NCI-H146 treated with DMSO at 0.1 percent for 48 hours (cell line): ENCODE results near the gene MLXIP.

ENCODE experiments used
- DNase-seq: peaks from one replicate; lab custom pipeline; 2025; ENCODE audit not compliant: unreplicated experiment; lab: John Stamatoyannopoulos, UW

MLXIP gene

DNA sequence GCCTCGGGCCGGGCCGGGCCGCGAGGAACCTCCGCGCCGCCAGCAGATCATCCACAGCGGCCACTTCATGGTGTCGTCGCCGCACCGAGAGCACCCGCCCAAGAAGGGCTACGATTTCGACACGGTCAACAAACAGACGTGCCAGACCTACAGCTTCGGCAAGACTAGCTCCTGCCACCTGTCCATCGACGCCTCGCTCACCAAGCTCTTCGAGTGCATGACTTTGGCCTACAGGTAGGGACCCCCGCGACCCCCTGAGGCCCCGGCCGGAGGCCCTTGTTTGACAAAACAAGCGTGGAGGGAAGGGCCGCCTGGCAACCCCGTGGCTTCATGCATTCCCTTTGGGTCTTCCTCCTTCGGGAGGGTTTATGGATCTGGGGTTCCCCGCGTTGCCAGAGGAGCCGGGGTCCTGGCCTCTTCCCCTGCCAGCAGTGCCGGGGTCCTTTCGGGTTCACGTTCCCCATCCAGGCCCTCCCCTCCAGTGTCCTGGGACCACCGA lies 526 bp downstream of the MLXIP start:
- peak; percentile 9 for DNase-seq

DNA sequence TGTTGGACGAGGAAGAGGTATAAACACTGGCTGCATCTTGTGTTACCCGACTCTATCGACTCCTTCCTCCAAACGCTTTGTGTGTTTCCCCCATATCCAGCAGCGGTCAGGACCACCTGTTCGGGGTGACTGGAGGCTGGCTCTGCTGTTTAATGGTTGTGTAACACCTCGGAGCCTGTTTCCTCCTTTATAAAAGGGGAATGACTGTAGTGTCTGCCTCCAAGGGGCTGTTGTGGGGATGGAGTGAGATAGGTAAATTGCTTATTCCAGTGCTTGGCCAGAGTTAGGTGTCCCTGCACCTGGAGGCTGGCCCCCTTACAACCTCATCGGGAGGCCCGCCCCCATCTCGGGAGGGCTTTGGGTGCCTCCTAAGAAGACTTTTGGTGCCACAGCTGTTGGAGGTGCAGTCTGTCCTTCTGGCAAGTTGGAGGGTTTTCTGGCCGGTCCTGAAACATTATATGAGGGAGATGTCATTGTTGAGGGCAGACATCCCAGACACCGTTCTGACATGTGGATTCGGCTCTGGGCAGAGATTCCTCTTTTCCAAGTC lies 1.1 kb downstream of the MLXIP start:
- DNase-seq: no peak

DNA sequence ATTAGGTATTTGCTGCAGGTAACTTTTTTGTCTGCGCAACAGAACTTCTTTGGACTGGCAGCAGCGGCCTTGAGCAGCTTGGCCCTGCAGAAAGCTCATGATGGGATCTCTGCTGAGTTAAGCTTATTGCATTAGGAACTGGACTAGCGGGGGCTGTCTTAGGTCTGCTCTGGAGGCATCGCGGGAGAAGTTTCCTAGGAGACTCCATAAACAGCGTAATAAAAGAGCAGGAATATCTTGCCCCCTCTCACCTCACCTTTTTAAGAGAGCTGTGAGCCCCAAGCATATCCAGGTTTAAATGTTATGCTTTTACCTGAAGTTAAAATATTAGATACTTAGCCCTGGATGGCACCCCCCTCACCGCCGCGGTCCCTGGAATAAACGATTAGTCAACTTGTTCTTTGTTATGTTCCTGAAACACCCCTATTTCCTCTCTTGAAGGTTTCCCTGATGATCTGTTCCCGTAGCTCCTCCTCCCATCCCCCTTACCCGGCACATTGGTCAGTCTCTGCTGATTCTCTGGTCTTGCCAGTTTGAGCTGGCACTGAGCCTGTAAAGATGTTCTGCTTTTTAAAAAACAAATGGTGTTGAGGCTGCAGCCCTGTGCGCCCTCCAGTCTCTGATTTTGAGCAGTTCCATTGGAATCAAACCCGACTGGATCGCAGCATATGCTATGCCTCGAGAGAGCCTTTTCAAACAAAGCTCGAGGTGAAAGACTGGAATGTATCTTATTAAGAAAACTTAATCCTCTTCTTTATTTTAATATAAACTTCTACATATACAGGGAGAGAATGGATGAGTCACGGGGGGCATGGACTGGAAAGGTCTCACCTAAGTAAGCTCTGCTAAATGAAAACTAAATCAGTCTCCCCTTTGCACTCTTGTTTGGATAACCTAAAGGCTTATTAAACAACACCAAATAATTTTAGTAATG lies 1.9 kb downstream of the MLXIP start:
- no peak for DNase-seq

DNA sequence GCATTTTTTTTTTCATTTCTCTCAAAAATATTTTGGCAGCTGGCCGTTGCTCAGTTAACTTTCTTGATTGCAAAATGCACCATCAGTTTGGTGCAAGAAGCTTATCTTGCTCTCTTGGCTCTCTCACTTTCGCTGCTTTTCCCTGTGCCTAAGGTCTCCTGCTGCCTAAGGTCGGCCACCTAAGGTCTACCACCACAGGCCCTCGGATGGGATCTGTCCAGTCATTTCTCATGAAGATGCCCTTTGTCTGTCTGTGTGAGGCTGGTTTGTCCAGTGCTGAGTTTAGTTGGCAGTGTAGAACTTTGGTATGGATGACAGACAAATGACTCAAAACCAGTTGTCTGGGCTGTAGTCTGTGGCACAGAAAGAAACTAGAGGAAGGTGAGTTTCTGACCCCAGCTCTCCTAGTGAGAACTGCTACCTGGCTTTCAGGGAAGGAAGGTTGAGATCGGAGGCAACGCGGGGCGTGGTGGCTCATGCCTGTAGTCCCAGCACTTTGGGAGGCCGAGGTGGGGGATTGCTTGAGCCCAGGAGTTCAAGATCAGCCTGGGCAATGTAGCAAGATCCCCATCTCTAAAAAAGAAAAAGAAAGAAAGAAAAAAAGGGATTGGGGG lies 2.6 kb downstream of the MLXIP start:
- DNase-seq: no peak

GRCh38 chr12:122081697-122082221 lies 3.2 kb downstream of the MLXIP start:
- DNase-seq: no peak

DNA sequence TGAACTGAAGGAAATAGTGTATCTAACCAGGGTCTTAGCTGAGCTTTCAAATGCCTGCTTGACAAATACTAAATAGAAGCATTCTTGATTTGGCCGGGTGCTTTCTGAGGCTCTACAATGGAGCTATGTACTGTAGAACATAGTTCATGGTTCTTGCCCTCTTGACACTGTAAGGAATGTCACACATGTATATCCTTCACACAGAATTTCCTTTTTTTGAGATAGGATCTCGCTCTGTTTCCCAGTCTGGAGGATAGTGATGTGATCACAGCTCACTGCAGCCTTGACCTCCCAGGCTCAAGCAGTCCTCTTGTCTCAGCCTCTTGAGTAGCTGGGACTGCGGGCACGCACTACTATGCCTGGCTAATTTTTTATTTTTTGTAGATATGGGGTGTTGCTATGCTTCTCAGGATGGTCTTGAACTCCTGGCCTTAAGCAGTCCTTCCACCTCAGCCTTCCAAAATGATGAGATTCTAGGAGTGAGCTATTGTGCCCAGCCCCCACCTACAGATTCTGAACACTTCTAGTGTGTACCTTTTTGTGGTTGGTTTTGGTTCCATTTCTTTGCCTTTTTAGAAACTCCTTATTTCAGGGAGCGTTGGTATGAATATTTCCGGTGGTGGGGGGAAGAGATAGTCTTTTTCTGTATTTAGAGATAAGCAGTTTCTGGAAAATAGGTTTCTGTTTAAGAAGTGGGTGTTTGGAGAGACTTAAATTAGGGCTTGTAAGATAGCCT lies 4.2 kb downstream of the MLXIP start:
- no peak for DNase-seq

DNA sequence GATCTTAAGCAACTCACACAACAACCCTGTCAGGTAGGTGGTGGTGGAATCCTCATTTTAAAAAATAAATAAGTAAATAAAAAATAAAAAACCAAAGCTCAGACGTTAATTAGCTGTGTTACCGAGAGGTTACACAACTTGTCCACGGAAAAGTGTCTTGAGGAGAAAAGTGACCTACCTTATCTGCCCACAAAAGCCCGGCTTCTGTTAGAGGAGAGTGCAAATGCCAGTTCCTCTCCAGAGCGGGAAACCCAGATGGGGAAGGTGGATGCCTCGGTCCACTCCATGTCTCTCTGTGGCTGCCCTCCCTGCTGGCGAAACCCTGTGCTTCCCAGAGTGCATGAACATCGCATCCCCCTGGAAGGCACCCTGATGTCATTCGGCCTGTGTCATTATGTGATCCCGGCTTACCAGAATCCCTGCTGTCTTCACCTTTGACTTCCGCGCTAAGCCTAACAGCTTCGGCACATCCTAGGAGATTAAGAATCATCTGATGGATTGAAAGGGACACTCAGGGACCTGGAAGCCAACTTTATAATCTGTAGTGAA lies 6.4 kb downstream of the MLXIP start:
- no peak for DNase-seq

GRCh38 chr12:122085591-122085990 lies 7.0 kb downstream of the MLXIP start:
- no peak for DNase-seq

DNA sequence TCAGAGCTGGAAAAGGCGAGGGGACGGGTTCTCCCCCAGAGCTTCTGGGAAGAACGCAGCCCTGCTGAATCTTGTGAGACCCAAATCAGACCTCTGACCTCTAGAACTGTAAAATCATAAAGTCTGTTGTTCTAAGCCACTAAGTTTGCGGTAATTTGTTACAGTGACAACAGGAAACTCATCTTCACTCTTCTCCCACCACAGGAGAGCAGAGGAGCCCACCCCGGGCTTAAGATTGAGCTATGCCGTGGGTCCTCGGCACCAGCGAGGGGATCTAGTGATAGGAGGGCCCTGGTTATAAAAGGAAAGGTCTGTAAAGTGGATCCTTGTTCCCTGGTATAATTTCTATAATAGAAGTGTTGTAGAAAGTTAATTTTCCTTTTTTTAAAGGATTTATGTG lies 7.6 kb downstream of the MLXIP start:
- no peak for DNase-seq

DNA sequence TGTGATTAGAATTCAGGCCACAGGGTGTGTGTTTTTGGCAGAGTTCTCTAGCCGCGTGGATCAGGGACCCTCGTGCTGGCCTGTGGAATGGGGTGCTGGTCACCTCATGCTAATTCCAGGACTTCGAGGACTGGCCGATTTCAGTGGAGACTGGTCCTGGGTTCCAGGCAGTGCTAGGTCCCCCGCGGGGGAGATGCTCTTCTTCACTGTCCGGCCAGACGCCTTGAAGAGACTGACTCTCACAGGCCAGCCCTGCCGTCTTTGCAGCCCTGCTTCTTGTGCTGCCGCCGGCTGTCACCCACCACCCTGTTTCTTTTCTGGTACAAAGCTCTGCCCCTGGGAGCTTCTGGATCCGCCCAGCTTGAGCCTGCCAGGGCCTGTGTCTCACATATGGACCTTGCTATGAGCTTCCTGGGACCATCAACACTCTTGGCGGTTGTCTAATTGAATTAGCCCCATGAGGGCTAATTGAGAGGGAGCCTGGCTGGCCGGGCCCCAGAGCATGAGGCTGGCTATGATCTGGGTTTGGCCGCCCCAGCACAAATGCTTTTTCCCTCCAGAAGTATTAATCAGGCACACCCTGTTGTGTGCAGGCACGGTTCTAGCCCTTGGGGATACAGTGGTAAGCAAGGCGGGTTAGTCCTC lies 8.2 kb downstream of the MLXIP start:
- no peak for DNase-seq

- no peak for DNase-seq
Measured at GRCh38 chr12:122087431-122088178, 9.0 kb downstream of the MLXIP start.

DNA sequence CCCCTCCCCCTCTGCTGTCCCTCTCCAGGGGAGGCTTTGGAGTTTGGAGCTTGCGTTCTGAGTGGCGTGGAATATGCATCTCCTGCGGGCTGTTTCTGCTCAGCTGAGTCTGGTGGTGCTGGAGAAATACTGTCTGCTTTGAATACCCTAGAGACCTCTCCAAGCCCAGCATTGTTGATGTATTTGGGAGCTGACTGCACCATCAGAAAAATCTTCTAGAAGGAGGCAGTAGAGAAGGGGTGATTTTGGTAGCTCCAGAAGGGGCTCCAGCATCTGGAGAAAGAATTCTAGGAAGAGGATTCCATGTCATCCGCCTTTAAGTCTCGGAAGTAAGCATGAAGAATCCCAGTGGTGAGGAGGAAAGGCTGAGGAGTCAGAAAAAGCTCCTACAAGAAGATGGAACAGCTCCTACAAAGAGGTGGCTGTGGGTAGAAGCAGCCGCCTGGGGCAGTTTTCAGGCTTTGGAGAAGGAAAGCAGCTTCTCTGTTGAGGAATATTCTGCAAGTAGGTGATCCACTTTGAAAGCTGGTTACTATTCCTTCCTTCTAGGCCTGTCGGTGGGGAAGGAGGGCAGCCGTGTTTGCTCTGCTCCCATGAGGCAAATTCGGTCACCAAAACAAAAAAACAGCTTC lies 9.7 kb downstream of the MLXIP start:
- DNase-seq: no peak

GRCh38 chr12:122089077-122089476 lies 10.5 kb downstream of the MLXIP start:
- no peak for DNase-seq

GRCh38 chr12:122090759-122091515 lies 12.4 kb downstream of the MLXIP start:
- DNase-seq: no peak

- no peak for DNase-seq
Measured at GRCh38 chr12:122093098-122093883, 14.7 kb downstream of the MLXIP start.

- DNase-seq: no peak
Measured at GRCh38 chr12:122094137-122094734, 15.7 kb downstream of the MLXIP start.
